HepG2 (cell line): ENCODE data around the gene CYP4F8. TPM values are rescaled to one million over a fixed set of nuclear protein-coding genes. Genes with fewer than 3 reads are reported as not detected.

Source experiments
- CREM ChIP-seq, 2 experiments: sonication (generic) in 1 of 2; formaldehyde crosslinking in 1 of 2; IDR thresholded peaks; 2 replicates each; pipeline versions ENCODE4 v1.4.0 to v1.6.1; 2016 to 2020; ENCODE audit warnings: antibody characterized with exemption in 1 of 2, mild to moderate bottlenecking in 1 of 2, missing genetic modification reagents in 1 of 2
- FOXP4 ChIP-seq: sonication (generic); formaldehyde crosslinking; IDR thresholded peaks from 2 replicates; pipeline ENCODE4 v1.4.0; 2020; ENCODE audit warnings: missing genetic modification reagents
- GATAD2A ChIP-seq: IDR thresholded peaks from 2 replicates; pipeline ENCODE4 v1.6.1; 2016
- GFI1 ChIP-seq: sonication (generic); formaldehyde crosslinking; IDR thresholded peaks from 2 replicates; pipeline ENCODE4 v1.5.0; 2020; ENCODE audit warnings: missing genetic modification reagents, mild to moderate bottlenecking, borderline replicate concordance
- HMGA1 ChIP-seq: sonication (generic); formaldehyde crosslinking; conservative IDR thresholded peaks from 2 replicates; pipeline ENCODE4 v1.4.0; 2020; ENCODE audit warnings: missing genetic modification reagents
- NFATC3 ChIP-seq: sonication (generic); formaldehyde crosslinking; IDR thresholded peaks from 2 replicates; pipeline ENCODE4 v1.5.1; 2020; ENCODE audit warnings: mild to moderate bottlenecking, missing genetic modification reagents
- NFIC ChIP-seq: IDR thresholded peaks from 2 replicates; pipeline ENCODE4 v1.6.1; 2012; ENCODE audit warnings: mild to moderate bottlenecking, low read length, inconsistent platforms
- NONO ChIP-seq, 2 experiments: fragments of 450-650 bp in 1 of 2; sonication (generic) in 1 of 2; formaldehyde crosslinking in 1 of 2; IDR thresholded peaks in 1 of 2; conservative IDR thresholded peaks in 1 of 2; 2 replicates each; pipeline versions ENCODE4 v1.6.1 to v1.8.0; 2017 to 2022; ENCODE audit warnings: mild to moderate bottlenecking in 1 of 2, missing genetic modification reagents in 1 of 2, moderate library complexity in 1 of 2
- PHF21A ChIP-seq: sonication (generic); formaldehyde crosslinking; IDR thresholded peaks from 2 replicates; pipeline ENCODE4 v1.5.0; 2020; ENCODE audit warnings: mild to moderate bottlenecking, missing genetic modification reagents
- PRMT3 ChIP-seq: sonication (generic); formaldehyde crosslinking; IDR thresholded peaks from 2 replicates; pipeline ENCODE4 v1.8.1; 2022; ENCODE audit warnings: low read depth, mild to moderate bottlenecking, moderate library complexity, missing genetic modification reagents, borderline replicate concordance
- RBM39 ChIP-seq: fragments of 200-400 bp; formaldehyde crosslinking; IDR thresholded peaks from one replicate; pipeline ENCODE4 v1.6.1; 2018; ENCODE audit warnings: antibody characterized with exemption, mild to moderate bottlenecking, low read depth, low read length; ENCODE audit not compliant: poor library complexity, severe bottlenecking
- TOPORS ChIP-seq: sonication (generic); formaldehyde crosslinking; IDR thresholded peaks from 2 replicates; pipeline ENCODE4 v1.8.0; 2023; ENCODE audit warnings: mild to moderate bottlenecking, missing genetic modification reagents
- ZBTB34 ChIP-seq: sonication (generic); formaldehyde crosslinking; IDR thresholded peaks from 2 replicates; pipeline ENCODE4 v1.8.0; 2022; ENCODE audit warnings: mild to moderate bottlenecking, missing genetic modification reagents
- ZMYM4 ChIP-seq: sonication (generic); formaldehyde crosslinking; IDR thresholded peaks from 2 replicates; pipeline ENCODE4 v1.8.1; 2023; ENCODE audit warnings: mild to moderate bottlenecking, missing genetic modification reagents
- ZNF205 ChIP-seq: IDR thresholded peaks from 2 replicates; pipeline ENCODE4 v1.6.1; 2018; ENCODE audit warnings: missing biosample characterization, missing genetic modification reagents
- ZNF567 ChIP-seq: sonication (generic); formaldehyde crosslinking; IDR thresholded peaks from 2 replicates; pipeline ENCODE4 v1.8.1; 2023; ENCODE audit warnings: mild to moderate bottlenecking, missing genetic modification reagents, borderline replicate concordance
- polyA plus RNA-seq, 8 experiments: library from polyadenylated mRNA; depleted of rRNA in 3 of 8; stranded (reverse) in 7 of 8; unstranded in 1 of 8; fragments of >200 nt; fragmentation: Illumina TruSeq in 4 of 8; extraction: Trizol in 4 of 8; gene quantifications; 2 replicates each; pipeline versions ENCODE4 v1.2.1 to v1.2.3, GENCODE V29; 2011 to 2016; ENCODE audit warnings: low read depth in 4 of 8, missing spikeins in 1 of 8, mixed read lengths in 1 of 8; ENCODE audit not compliant: insufficient read depth in 1 of 8
- total RNA-seq, 5 experiments: library from RNA; depleted of rRNA; stranded (reverse); fragments of >200 nt; fragmentation: Illumina TruSeq; extraction: Trizol; gene quantifications; 2 replicates each; pipeline ENCODE4 v1.2.3, GENCODE V29; 2016; ENCODE audit warnings: low read depth in 1 of 5
- TF ChIP-seq, protein P1 (sequence below): sonication (generic); formaldehyde crosslinking; IDR thresholded peaks from 2 replicates; pipeline ENCODE4 v1.5.0; 2020; ENCODE audit warnings: missing genetic modification reagents, mild to moderate bottlenecking, borderline replicate concordance
- TF ChIP-seq, protein P2 (sequence below): IDR thresholded peaks from 2 replicates; pipeline ENCODE4 v1.6.1; 2012; ENCODE audit warnings: low read depth, low read length, improper control_type of control experiment
- TF ChIP-seq, protein P3 (sequence below): IDR thresholded peaks from 2 replicates; pipeline ENCODE4 v1.6.1; 2016

The CYP4F8 gene
- total and polyA plus RNA-seq, 2 of the 13 experiments (the other 11 are each of a cell fraction or from before 2014, with no cell fraction given) = not detected

GRCh38 chr19:15673176-15673654 is 58.2 kb downstream of the CYP4F8 start (continued):
- TF ChIP-seq ZBTB34 (CRISPR knock-in tag) (peak; percentile 89), NFATC3 (0 out of 2 replicates have a peak, but pooled peaks have one; percentile 31), CREM (IDR thresholded peaks at IDR 0.05) (peak; percentile 28; the same call in 1 of the 2 replicates), CREM (CRISPR knock-in tag; IDR thresholded peaks at IDR 0.05) (no peak), GFI1 (CRISPR knock-in tag) (peak; percentile 98), PRMT3 (CRISPR knock-in tag) (no peak), NFIC (peak; percentile 43; the same call in 1 of the 2 replicates), GATAD2A (CRISPR knock-in tag) (peak; percentile 70; the same call in 1 of the 2 replicates), ZNF205 (CRISPR knock-in tag) (0 out of 2 replicates have a peak, but pooled peaks have one; percentile 30), ZNF567 (CRISPR knock-in tag) (0 out of 2 replicates have a peak, but pooled peaks have one; percentile 32), HMGA1 (CRISPR knock-in tag) (no peak), TOPORS (CRISPR knock-in tag) (peak; percentile 64; the same call in 1 of the 2 replicates), FOXP4 (peak; percentile 44; the same call in 1 of the 2 replicates), PHF21A (CRISPR knock-in tag) (peak; percentile 97), RBM39 (peak; percentile 48), NONO (IDR thresholded peaks at IDR 0.05) (no peak), NONO (CRISPR knock-in tag; conservative IDR thresholded peaks at IDR 0.05) (peak; percentile 54; the same call in 1 of the 2 replicates), ZMYM4 (CRISPR knock-in tag) (0 out of 2 replicates have a peak, but pooled peaks have one; percentile 8)
- TF ChIP-seq, protein P1, sequence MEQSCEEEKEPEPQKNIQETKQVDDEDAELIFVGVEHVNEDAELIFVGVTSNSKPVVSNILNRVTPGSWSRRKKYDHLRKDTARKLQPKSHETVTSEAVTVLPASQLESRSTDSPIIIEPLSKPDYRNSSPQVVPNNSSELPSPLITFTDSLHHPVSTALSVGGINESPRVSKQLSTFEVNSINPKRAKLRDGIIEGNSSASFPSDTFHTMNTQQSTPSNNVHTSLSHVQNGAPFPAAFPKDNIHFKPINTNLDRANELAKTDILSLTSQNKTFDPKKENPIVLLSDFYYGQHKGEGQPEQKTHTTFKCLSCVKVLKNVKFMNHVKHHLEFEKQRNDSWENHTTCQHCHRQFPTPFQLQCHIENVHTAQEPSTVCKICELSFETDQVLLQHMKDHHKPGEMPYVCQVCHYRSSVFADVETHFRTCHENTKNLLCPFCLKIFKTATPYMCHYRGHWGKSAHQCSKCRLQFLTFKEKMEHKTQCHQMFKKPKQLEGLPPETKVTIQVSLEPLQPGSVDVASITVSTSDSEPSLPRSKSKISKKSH = 0 out of 2 replicates have a peak, but pooled peaks have one; percentile 2
- TF ChIP-seq, protein P2, sequence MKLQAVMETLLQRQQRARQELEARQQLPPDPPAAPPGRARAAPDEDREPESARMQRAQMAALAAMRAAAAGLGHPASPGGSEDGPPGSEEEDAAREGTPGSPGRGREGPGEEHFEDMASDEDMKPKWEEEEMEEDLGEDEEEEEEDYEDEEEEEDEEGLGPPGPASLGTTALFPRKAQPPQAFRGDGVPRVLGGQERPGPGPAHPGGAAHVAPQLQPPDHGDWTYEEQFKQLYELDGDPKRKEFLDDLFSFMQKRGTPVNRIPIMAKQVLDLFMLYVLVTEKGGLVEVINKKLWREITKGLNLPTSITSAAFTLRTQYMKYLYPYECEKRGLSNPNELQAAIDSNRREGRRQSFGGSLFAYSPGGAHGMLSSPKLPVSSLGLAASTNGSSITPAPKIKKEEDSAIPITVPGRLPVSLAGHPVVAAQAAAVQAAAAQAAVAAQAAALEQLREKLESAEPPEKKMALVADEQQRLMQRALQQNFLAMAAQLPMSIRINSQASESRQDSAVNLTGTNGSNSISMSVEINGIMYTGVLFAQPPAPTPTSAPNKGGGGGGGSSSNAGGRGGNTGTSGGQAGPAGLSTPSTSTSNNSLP = no peak
- TF ChIP-seq, protein P3, sequence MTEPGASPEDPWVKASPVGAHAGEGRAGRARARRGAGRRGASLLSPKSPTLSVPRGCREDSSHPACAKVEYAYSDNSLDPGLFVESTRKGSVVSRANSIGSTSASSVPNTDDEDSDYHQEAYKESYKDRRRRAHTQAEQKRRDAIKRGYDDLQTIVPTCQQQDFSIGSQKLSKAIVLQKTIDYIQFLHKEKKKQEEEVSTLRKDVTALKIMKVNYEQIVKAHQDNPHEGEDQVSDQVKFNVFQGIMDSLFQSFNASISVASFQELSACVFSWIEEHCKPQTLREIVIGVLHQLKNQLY = 0 out of 2 replicates have a peak, but pooled peaks have one; percentile 8
